Muscle of back (tissue), 11 donors: ENCODE data around the gene SDE2. TPM values are rescaled to one million over a fixed set of nuclear protein-coding genes. Genes with fewer than 3 reads are reported as not detected.
"Not testable (repeated sequence)": the region's sequence is repeated elsewhere in the genome, so short reads cannot be mapped to it uniquely, and the experiment has no call there.

Experiments
- DNase-seq, 3 donors: peaks; one replicate each; pipeline versions ENCODE4 v3.0.0 to v3.0.0-alpha.2; 2013
- polyA plus RNA-seq, 10 donors: library from polyadenylated mRNA; unstranded; fragments of 120-200 nt; gene quantifications; one replicate each; pipeline ENCODE4 v1.2.1, GENCODE V29; 2013; ENCODE audit not compliant: insufficient read length in 10 of 10

Gene SDE2
- polyA plus RNA-seq, 10 donors: 11.7 to 17.4 (median 14.8) TPM

DNA sequence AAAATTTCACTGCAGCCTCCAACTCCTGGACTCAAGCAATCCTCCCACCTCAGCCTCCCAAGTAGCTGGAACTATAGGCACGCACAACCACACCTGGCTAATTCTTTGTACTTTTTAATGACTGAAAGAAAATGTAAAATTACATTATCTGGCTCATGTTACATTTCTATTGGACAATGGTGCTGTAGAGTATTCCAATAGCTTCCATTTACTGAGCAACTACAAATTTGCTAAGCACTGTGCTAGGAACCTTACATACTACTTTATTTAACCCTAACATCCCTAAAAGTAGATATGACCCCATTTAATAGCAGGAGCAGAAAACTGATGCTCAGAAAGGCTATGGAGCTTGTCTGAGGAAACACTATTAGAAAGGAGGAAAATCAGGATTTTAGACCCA, 19.7 kb downstream of the SDE2 start:
- no peak for DNase-seq

DNA sequence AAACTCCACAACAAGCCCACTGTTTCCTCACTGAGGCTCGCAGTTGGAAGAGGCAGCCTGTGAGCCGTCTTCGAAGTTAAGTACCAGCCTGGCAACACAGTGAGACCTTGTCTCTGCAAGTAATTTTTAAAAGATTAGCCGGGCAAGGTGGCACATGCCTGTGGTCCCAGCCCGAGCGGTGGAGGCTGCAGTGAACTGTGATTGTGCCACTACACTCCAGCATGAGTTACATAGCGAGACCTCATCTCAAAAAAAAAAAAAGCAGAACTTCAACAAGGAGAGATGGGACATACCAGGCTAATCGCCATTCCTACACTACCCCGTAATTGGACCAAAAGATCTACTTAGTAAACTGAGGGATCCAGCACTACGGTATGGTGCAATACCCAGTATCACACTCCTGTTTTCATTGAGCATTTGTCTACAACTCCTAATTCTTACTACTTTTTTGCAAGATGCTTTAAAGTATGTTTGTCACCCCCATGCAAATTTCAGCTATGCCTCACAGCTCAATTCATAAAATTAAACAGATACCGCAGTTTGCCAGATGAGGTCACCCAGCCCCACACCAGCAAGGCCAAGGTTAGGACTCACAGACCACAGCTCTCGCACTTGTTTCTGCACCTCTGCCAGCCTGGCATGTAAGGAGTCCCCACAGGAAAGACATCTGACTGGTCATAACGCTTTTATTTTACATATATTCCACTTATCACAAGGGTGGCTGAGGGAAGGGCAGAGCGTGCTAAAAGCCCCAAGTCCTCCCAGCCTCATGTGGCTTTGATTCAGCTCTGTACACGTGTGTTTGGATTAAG, 21.0 kb downstream of the SDE2 start:
- DNase-seq: no peak

DNA sequence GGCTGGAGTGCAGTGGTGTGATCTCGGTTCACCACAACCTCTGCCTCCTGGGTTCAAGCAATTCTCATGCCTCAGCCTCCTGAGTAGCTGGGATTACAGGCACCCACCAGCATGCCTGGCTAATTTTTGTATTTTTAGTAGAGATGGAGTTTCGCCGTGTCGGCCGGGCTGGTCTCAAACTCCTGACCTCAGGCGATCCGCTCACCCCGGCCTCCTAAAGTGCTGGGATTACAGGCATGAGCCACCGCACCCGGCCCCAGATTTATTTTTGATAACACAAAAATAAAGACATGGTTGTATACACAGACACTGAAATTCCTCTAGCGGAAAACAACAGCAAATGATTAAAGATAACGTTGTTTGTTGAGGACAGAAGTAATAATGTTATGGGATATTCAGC, 24.0 kb downstream of the SDE2 start:
- DNase-seq: not testable (repeated sequence)

DNA sequence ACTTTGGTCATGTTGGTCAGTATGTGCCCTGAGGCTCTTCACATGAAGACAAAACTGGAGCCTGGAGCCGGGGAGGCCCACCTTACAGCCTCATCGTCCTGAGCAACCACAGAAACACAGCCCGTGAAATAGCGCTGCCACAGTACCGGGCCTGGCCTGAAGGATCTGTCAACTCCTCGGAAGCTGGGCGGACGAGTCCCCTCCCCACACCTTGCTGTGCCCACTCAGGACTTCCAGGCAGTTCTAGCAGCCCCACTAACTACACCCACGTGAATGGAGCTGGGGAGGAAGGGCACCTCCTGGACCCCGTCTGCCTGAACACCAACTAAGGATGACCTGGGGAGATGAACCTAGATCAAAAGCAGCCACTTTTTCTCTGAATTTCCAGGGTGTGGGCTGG, 24.7 kb downstream of the SDE2 start:
- no peak for DNase-seq

DNA sequence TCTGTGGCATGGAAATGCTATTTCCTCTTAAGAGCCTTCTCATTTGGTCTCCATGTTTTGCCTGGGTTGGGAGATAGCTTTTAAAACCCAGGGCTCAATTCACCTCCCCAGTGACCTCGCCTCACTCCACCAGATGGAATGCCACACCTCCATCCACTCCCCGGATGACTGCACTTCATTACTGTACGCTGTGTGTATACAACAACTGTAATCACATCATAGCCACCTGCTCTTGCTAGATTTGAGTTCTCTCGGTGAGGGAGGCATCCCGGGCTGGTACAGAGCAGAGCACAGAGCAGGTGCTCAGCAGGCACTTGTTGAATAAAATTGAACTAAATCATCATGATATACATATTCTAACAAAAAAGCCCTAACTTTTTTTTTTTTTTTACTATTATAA, 26.0 kb downstream of the SDE2 start:
- no peak for DNase-seq

DNA sequence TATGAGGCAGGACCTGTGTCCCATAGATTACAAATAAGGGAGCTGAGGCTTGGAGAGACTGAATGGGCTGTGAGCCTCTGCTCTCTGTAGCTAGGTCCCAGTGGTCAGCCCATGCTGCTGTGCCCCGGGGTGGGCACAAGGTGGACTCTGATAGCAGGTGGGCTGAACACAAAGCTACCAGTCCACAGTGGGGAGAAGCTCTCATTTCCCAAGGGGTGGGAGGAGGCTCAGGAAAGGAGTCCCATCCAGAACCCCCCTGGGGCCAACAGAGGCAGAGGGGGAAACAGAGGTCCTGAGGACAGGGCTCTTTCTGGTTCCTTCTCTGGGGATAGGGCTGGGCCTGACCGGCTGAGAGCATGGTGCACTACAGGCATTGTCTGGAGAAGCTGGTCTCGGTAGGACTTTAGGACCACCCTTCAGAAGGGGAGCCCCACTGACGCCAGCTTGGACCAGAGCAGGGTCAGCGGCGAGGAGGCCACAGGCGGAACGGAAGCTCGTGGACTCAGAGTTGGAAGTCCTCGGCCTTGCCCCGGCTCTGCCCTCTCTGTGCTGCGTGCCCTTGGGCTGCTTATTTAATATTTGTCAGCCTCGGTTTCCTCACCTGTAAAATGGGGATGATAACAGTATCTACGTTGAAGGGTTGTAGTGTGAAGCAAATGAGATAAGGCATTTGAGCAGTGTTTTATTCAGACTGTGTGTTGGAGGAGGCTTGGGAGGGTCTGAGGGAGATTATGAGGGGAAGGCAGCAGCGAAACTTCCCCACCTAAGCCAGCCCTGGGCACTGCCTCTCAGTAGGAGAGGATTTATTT, 26.6 kb downstream of the SDE2 start:
- DNase-seq: no peak

DNA sequence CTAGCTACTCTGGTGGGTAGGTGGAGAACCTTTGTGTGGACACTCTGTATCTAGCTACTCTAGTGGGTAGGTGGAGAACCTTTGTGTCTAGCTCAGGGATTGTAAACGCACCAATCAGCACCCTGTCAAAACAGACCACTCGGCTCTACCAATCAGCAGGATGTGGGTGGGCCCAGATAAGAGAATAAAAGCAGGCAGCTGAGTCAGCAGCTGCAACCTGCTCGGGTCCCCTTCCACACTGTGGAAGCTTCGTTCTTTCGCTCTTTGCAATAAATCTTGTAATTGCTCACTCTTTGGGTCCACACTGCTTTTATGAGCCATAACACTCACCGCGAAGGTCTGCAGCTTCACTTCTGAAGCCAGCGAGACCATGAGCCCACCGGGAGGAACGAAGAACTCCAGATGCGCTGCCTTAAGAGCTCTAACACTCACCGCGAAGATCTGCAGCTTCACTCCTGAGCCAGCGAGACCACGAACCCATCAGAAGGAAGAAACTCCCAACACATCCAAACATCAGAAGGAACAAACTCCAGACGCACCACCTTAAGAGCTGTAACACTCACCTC, 28.5 kb downstream of the SDE2 start:
- DNase-seq: not testable (repeated sequence)

DNA sequence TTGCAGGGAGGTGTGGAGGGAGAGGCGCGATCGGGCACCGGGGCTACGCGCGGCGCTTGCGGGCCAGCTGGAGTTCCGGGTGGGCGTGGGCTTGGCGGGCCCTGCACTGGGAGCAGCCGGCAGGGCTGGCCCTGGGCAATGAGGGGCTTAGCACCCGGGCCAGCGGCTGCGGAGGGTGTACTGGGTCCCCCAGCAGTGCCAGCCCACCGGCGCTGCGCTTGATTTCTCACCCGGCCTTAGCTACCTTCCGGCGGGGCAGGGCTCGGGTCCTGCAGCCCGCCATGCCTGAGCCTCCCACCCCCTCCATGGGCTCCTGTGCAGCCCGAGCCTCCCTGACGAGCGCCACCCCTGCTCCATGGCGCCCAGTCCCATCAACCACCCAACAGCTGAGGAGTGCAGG, 29.4 kb downstream of the SDE2 start:
- not testable (repeated sequence) for DNase-seq

DNA sequence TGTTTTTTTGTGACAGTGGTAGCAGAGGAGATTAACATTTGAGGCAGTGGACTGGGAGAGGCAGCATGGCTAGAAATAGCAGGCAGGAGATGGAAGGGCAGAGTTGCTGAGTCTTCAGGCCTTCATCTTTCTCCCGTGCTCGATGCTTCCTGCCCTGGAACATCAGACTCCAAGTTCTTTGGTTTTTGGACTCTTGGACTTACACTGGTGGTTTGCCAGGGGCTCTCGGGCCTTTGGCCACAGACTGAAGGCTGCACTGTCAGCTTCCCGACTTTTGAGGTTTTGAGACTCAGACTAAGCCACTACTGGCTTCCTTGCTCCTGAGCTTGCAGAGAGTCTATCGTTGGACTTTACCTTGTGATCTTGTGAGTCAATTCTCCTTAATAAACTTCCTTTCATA, 33.9 kb downstream of the SDE2 start:
- DNase-seq: no peak

DNA sequence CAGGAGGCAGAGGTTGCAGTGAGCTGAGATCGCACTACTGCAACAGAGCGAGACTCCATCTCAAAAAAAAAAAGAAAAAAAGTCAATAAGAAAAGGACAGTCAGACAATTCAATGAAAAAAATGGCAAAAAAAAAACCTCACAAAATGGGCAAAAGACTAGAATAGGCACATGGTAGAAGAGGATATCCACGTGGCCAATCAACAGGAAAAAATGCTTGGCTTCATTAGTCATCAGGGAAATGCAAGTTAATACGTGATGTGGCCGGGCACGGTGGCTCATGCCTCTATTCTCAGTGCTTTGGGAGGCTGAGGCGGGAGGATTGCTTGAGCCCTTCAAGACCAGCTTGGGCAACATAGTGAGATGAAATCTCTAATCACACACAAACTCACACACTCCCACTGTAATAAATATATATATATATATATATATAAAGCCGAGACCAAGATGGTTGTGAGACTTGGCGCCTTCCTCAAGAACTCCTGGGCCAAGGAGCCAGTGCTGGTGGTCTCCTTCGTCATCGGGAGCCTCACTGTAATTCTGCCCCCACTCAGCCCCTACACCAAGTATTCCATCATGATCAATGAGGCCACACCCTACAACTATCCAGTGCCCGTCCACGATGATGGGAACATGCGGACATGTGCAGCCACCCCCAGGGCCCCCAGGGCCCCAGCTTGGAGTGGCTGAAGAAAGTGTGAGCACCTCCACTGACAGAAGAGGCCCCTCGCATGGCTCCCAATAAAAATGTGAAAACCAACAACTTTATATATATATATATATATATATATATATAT, 35.2 kb downstream of the SDE2 start:
- no peak for DNase-seq

DNA sequence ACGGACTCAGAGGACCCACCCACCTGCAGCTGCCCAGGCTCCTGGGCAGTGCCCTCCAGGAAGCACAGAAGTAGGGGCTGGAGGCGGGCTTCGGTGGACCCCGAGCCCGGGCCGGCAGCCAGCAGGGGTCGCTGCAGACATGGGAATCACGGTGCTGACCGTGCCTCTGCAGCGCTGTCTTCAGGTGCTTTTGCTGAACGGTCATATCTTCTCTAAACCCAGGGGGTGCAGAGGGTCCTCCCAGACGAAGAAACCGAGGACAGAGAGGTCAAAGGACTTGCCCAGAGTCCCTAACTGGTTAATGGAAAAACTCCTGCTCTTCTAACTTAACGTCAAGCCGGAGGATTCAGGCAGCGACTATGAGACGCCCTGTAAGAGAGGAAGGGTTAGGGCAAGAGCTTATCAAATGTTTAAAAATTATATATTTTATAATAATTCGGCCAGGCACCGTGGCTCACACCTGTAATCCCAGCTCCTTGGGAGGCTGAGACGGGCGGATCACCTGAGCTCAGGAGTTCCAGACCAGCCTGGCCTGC, 36.6 kb downstream of the SDE2 start:
- DNase-seq: no peak

DNA sequence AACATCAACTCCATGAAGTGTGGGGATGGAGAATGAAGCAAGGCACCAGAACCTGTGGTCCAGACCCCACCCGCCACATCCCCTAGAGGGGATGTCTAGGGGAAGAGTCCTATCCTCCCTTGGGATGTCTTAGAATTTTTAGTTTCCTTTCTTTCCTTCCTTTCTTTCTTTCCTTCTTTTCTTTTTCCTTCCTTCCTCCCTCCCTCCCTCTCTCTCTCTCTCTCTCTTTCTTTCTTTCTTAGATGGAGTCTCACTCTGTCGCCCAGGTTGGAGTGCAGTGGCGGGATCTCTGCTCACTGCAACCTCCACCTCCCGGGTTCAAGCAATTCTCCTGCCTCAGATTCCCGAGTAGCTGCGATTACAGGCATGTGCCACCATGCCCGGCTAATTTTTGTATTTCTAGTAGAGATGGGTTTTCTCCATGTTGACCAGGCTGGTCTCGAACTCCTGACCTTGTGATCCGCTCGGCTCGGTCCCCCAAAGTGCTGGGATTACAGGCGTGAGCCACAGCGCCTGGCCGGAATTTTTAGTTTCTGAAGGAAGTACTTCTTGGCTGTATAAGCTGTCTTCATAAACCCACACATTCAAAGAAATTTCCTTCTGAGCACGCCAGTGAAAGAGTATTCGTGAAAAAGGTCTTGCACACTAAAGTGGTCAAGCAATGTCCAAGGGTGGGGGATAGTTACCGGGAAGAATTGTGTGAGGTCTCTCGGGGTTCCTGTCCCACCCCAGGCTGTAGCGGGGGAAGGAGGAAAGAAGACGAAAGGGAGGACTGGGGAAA, 37.3 kb downstream of the SDE2 start:
- no peak for DNase-seq

DNA sequence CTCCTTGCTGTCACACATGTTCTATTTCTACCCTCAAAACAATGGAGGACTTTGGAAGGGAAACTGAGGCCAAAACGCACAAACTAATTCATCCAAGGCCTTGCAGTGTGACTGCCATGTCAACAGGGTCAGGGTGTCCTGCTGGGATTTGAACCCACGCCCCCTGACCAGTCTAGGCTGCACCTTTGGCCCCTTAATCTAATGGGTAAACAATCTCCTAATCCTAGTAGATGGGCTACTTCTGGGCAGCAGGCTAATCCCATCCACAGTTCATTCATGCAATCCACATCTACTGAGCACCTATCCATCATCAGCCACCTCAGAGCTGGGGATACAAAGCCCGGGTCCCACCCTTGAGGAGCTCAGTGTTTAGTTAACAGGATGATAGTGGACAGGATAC, 41.1 kb downstream of the SDE2 start:
- DNase-seq: no peak

DNA sequence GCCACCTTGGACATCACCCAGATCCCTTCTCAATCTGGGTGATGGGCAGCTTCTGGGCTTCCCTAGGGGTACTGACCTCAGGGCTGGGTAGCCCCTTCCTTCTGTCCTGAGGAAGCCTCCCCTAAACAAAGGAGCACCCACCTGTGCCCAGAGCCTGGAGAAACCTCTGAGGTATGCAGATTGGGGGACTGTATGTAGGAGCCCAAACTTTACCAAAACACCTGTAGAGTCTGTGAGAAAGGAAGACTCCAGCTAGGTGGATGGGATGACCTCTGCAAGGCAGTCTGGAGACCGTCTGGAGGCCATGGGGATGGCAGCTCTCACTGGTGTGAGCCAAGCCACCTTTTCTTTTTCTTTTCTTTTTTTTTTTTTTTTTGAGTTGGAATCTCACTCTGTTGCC, 44.4 kb downstream of the SDE2 start:
- no peak for DNase-seq

DNA sequence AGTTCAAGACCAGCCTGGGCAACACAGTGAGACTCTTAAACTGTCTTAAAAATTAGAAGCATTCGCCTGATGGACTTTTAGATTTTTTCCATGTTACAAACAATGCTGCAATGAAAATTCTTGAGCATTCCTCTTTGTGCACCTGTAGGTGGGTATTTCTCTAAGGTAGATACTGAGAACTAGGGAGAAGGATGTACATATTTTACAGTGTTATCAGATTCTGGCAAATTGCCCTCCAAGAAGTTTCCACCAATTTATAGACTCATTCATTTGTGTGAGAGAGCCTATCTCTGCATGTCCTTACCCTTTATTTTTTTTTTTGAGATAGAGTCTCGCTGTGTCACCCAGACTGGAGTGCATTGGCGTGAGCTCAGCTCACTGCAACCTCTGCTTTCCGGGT, 45.8 kb downstream of the SDE2 start:
- DNase-seq: no peak

DNA sequence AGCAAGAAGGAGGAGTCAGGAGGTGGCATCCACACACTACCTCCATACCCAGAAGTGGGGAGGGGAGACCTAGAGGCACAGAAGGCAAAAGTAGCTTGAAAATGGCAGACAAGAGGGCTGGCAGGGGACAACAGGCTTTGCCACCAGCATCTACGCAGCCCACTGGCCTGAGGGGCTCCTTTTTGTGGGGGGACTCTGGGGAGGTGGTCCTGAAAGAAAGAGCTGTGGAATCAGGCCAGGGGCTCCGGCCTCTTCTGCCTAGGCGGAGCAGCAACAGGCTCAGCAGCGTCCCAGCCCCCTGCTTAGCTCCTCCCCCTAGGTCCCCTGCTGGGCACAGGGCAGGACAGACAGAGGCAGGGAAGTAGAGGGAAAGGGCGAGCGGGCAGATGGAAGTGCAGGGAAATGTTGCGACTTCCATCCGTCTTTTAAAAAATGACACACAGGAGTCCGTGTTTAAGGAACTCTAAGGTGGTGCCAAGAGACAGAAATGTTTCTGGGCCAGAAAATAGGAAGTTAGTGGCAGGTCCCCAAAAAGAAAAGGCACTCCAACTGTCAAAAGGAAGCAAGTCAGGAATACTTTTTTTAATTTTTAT, 48.1 kb downstream of the SDE2 start:
- DNase-seq: no peak

DNA sequence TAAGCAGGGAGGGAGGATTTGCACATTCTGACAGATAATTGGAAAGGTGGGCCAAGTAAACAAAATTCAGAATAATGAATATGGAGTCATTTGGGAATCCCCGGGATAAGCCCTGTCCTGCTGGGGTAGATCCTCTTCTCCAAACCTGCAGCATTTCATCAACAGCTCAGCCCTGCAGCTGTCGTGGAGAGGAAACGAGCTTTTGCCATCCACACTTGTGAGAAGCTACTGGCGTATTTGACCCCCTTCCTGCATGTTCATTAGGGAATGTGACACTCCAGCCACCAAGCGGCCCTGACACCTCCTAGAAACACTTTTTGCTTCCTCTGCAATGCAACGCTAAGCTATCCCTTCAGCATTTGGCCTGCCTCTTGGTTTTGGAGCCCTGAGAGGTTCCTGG, 50.1 kb downstream of the SDE2 start:
- DNase-seq: no peak

DNA sequence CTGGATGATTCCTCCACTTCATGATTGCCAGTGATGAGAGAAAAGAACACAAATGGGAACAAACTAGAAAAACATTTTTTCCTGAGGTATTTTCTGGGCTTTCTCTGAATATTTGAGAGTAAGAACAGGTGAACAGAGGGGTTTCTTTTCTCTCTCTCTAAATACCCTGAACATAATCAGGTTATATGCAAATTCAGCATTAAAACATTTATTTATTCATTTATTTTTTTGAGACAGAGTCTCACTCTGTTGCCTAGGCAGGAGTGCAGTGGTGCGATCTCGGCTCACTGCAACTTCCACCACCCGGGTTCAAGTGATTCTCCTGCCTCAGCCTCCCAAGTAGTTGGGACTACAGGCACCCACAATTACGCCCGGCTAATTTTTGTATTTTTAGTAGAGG, 52.3 kb downstream of the SDE2 start:
- no peak for DNase-seq

DNA sequence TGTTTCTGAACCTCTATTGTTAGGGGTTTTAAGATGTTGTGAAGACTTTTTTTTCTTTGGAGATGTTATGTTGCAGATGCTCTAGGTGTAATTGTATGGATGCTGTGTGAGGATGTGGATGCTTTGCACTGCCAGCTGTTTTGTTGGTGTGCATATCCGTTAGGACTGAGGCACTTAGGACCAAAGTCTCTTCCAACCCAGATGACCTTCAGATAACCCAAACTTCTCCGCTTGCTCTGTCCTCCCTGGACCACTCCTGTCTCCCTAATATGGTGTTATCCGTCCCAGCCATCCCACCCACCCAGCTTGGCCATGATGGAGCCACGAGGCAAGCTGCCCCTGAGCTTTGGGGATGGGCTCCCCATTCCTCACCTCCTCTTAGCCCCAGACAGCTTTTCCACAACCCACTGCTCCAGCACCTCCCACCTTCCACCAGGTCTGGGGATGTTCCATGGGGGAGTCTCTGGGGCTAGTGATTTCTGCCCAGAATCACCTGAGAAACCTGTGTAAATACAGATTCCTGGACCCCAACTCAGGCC, 53.0 kb downstream of the SDE2 start:
- no peak for DNase-seq

DNA sequence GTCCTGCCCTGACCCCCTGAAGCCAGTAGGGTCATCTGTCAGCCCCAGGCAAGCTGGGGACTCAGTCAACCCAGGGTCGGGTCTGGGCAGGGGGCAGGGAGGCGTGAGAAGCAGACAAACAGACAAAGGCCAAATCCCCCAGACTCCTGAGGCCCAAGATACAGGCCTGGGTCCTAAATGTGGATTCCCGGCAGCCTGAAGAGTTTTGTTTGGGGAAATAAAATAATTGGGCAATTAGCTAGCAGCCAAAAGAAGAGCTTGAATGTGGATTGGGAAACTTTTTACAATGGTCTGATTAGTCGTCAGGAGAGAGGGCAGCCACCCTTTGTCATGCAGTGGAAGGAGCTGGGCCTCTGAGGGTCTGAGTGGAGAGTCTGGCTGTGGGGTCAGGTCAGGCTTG, 53.6 kb downstream of the SDE2 start:
- DNase-seq: no peak
